BLaER1 (cell line): ENCODE results near the gene LTB.

Source experiments
- H3K27ac ChIP-seq: shearing (Covaris generic); formaldehyde crosslinking; 2 replicates; pipeline ENCODE4 v1.8.1; 2022
- H3K27me3 ChIP-seq: shearing (Covaris generic); formaldehyde crosslinking; 2 replicates; pipeline ENCODE4 v1.8.1; 2022
- H3K36me3 ChIP-seq: shearing (Covaris generic); formaldehyde crosslinking; 2 replicates; pipeline ENCODE4 v1.8.1; 2022
- H3K4me1 ChIP-seq: shearing (Covaris generic); formaldehyde crosslinking; 2 replicates; pipeline ENCODE4 v1.8.1; 2022
- H3K4me2 ChIP-seq: shearing (Covaris generic); formaldehyde crosslinking; 2 replicates; pipeline ENCODE4 v1.8.1; 2022
- H3K4me3 ChIP-seq: shearing (Covaris generic); formaldehyde crosslinking; 2 replicates; pipeline ENCODE4 v1.8.1; 2022
- H3K9ac ChIP-seq: shearing (Covaris generic); formaldehyde crosslinking; 2 replicates; pipeline ENCODE4 v1.8.1; 2022
- H3K9me3 ChIP-seq: shearing (Covaris generic); formaldehyde crosslinking; 2 replicates; pipeline ENCODE4 v1.8.1; 2022
- H4K20me1 ChIP-seq: shearing (Covaris generic); formaldehyde crosslinking; 2 replicates; pipeline ENCODE4 v1.8.1; 2022
- Cebpa-rat ChIP-seq: shearing (Covaris generic); IDR thresholded peaks from 2 replicates; pipeline ENCODE4 v1.8.1; 2022

The LTB gene

GRCh38 chr6:31531771-31532643 is 50.2 kb downstream of the LTB start:
- H3K9me3 ChIP-seq: no peaks in the 10 kb centered on the region
- no peak overlapping the region for H3K27ac ChIP-seq
- peaks cover 80% of the 10 kb centered on the region for H3K36me3 ChIP-seq
- H3K9ac ChIP-seq: no peak overlapping the region
- no peaks in the 10 kb centered on the region for H3K27me3 ChIP-seq
- no peak overlapping the region for H3K4me3 ChIP-seq
- H4K20me1 ChIP-seq: peaks cover 84% of the 10 kb centered on the region
- TF ChIP-seq Cebpa-rat: no peak
- H3K4me2 ChIP-seq: no peak overlapping the region
- no peaks in the 10 kb centered on the region for H3K4me1 ChIP-seq

- no peak for TF ChIP-seq Cebpa-rat
- no peak overlapping the region for H3K4me3 ChIP-seq
- no peak overlapping the region for H3K4me2 ChIP-seq
- H3K27ac ChIP-seq: no peak overlapping the region
- H3K9ac ChIP-seq: no peak overlapping the region
- no peaks in the 10 kb centered on the region for H3K9me3 ChIP-seq
- H3K27me3 ChIP-seq: no peaks in the 10 kb centered on the region
- H4K20me1 ChIP-seq: peaks cover 76% of the 10 kb centered on the region
- no peaks in the 10 kb centered on the region for H3K4me1 ChIP-seq
- H3K36me3 ChIP-seq: peaks cover 71% of the 10 kb centered on the region
Observed at GRCh38 chr6:31531162-31531561, 51.1 kb downstream of the LTB start.

GRCh38 chr6:31530659-31531058 is 51.6 kb downstream of the LTB start:
- Histone ChIP-seq H3K36me3 (peaks cover 66% of the 10 kb centered on the region), H4K20me1 (peaks cover 71% of the 10 kb centered on the region), H3K4me3 (no peak overlapping the region), H3K27ac (no peak overlapping the region), H3K9ac (no peak overlapping the region), H3K4me2 (no peak overlapping the region), H3K9me3 (no peaks in the 10 kb centered on the region), H3K27me3 (no peaks in the 10 kb centered on the region), H3K4me1 (no peaks in the 10 kb centered on the region)
- no peak for TF ChIP-seq Cebpa-rat
